ENCODE results near the gene ST3GAL3. TPM values are rescaled to one million over a fixed set of nuclear protein-coding genes. Genes with fewer than 3 reads are reported as not detected.

ST3GAL3 gene
- total and polyA plus RNA-seq, 2 of the 13 experiments (the other 11 are each of a cell fraction or from before 2014, with no cell fraction given): 5.1 to 8.1 TPM

- Histone ChIP-seq H3K27me3 (ENCODE audit: control insufficient read depth in 1 of 2, insufficient read depth in 2 of 2, low read length in 2 of 2) (no peaks in the 10 kb centered on the region), H3K4me3 (replicated peaks in 1 of 3; ENCODE audit: insufficient read depth in 1 of 3, low read depth in 2 of 3, low read length in 3 of 3) (no peak overlapping the region), H3K27ac (ENCODE audit: extremely low read length, insufficient read depth, low read length) (no peak overlapping the region), H3K4me1 (ENCODE audit: insufficient read depth, low read length) (no peaks in the 10 kb centered on the region), H3K79me2 (ENCODE audit: insufficient read depth, low read length) (no peaks in the 10 kb centered on the region), H3K9ac (ENCODE audit: insufficient read depth, low read depth, low read length) (no peak overlapping the region), H4K20me1 (ENCODE audit: insufficient read depth, low read length) (no peaks in the 10 kb centered on the region), H3K9me3 (ENCODE audit: low read length) (no peaks in the 10 kb centered on the region), H3K4me2 (ENCODE audit: low read depth, low read length) (no peak overlapping the region), H3K36me3 (replicated peaks in 1 of 2; ENCODE audit: control insufficient read depth in 1 of 2, insufficient read depth in 2 of 2, low read length in 2 of 2) (peaks cover 0 to 3% of the 10 kb centered on the region in 2 experiments; a peak in 4 of 5 replicates), H2AFZ (ENCODE audit: low read length) (no peak overlapping the region)
- intact Hi-C loops (cut with micrococcal nuclease; ENCODE audit: unreplicated experiment) (no loop called here), in situ Hi-C loops (cut with HindIII; ENCODE audit: extremely low pct_ligation_motif_present, low pct_unique_long_range_greater_than_20kb) (no loop called here)
- POLR2A ChIA-PET: no interaction called here
- no peak for ATAC-seq
- DNase-seq (ENCODE audit: low spot score): no peak
- no peak for TF ChIP-seq ONECUT2 (CRISPR knock-in tag; IDR thresholded peaks at IDR 0.05)
- TF ChIP-seq ZBTB3 (CRISPR knock-in tag; IDR thresholded peaks at IDR 0.05; ENCODE audit: borderline replicate concordance, low read depth): no peak
- TF ChIP-seq, protein P1, sequence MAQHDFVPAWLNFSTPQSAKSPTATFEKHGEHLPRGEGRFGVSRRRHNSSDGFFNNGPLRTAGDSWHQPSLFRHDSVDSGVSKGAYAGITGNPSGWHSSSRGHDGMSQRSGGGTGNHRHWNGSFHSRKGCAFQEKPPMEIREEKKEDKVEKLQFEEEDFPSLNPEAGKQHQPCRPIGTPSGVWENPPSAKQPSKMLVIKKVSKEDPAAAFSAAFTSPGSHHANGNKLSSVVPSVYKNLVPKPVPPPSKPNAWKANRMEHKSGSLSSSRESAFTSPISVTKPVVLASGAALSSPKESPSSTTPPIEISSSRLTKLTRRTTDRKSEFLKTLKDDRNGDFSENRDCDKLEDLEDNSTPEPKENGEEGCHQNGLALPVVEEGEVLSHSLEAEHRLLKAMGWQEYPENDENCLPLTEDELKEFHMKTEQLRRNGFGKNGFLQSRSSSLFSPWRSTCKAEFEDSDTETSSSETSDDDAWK (CRISPR knock-in tag; IDR thresholded peaks at IDR 0.05): no peak
- TF ChIP-seq ZNF629 (CRISPR knock-in tag; conservative IDR thresholded peaks at IDR 0.05): peak; percentile 83
- no peak for TF ChIP-seq ZNF138 (CRISPR knock-in tag; IDR thresholded peaks at IDR 0.05; ENCODE audit: low read depth)
- no peak for TF ChIP-seq ZNF703 (CRISPR knock-in tag; IDR thresholded peaks at IDR 0.05; ENCODE audit: borderline replicate concordance)
- BruUV-seq (replicated peaks): no TSS peak
- CTCF ChIA-PET (ENCODE audit: low intra/inter-chr PET ratio, low total read pairs): no interaction called here
- WGBS (ENCODE audit: low lambda C conversion rate): 89% methylated on average over 5 of the region's 5 CpGs
- FAIRE-seq: no peak
Measured at GRCh38 chr1:43856188-43856587, 148.9 kb downstream of the ST3GAL3 start.

GRCh38 chr1:43857163-43857562 lies 149.8 kb downstream of the ST3GAL3 start:
- H3K4me2 ChIP-seq (ENCODE audit: low read depth, low read length): no peak overlapping the region
- ChIA-PET CTCF (ENCODE audit: low intra/inter-chr PET ratio, low total read pairs) (no interaction called here), POLR2A (no interaction called here)
- H3K9me3 ChIP-seq (ENCODE audit: low read length): no peaks in the 10 kb centered on the region
- no peaks in the 10 kb centered on the region for H3K27me3 ChIP-seq (ENCODE audit: control insufficient read depth in 1 of 2, insufficient read depth in 2 of 2, low read length in 2 of 2)
- in situ Hi-C loops (cut with HindIII; ENCODE audit: extremely low pct_ligation_motif_present, low pct_unique_long_range_greater_than_20kb) (no loop called here), intact Hi-C loops (cut with micrococcal nuclease; ENCODE audit: unreplicated experiment) (no loop called here)
- H3K4me1 ChIP-seq (ENCODE audit: insufficient read depth, low read length): no peaks in the 10 kb centered on the region
- H4K20me1 ChIP-seq (ENCODE audit: insufficient read depth, low read length): no peaks in the 10 kb centered on the region
- H3K36me3 ChIP-seq (replicated peaks in 1 of 2; ENCODE audit: control insufficient read depth in 1 of 2, insufficient read depth in 2 of 2, low read length in 2 of 2): peaks cover 0 to 3% of the 10 kb centered on the region in 2 experiments; a peak in 4 of 5 replicates
- H3K9ac ChIP-seq (ENCODE audit: insufficient read depth, low read depth, low read length): no peak overlapping the region
- DNase-seq (ENCODE audit: low spot score) (no peak), ATAC-seq (no peak), FAIRE-seq (no peak)
- H3K27ac ChIP-seq (ENCODE audit: extremely low read length, insufficient read depth, low read length): no peak overlapping the region
- H3K4me3 ChIP-seq (replicated peaks in 1 of 3; ENCODE audit: insufficient read depth in 1 of 3, low read depth in 2 of 3, low read length in 3 of 3): no peak overlapping the region
- no peak overlapping the region for H2AFZ ChIP-seq (ENCODE audit: low read length)
- no peaks in the 10 kb centered on the region for H3K79me2 ChIP-seq (ENCODE audit: insufficient read depth, low read length)
- BruUV-seq (replicated peaks): no TSS peak
- TF ChIP-seq, protein P2, sequence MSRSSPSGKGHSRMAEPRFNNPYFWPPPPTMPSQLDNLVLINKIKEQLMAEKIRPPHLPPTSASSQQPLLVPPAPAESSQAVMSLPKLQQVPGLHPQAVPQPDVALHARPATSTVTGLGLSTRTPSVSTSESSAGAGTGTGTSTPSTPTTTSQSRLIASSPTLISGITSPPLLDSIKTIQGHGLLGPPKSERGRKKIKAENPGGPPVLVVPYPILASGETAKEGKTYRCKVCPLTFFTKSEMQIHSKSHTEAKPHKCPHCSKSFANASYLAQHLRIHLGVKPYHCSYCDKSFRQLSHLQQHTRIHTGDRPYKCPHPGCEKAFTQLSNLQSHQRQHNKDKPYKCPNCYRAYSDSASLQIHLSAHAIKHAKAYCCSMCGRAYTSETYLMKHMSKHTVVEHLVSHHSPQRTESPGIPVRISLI (CRISPR knock-in tag; IDR thresholded peaks at IDR 0.05; ENCODE audit: borderline replicate concordance): no peak
- peak; percentile 59 for TF ChIP-seq HNRNPK (IDR thresholded peaks at IDR 0.05; ENCODE audit: low read depth, low read length, poor library complexity, severe bottlenecking)
- TF ChIP-seq ZNF383 (CRISPR knock-in tag; IDR thresholded peaks at IDR 0.05; ENCODE audit: borderline replicate concordance): no peak
- no peak for TF ChIP-seq LCORL (IDR thresholded peaks at IDR 0.05)
- TF ChIP-seq LCORL (CRISPR knock-in tag; IDR thresholded peaks at IDR 0.05): no peak

All from HepG2 (cell line).